Lung (tissue), 12 donors: Measurements from ENCODE around the gene PCSK5. TPM values are rescaled to one million over a fixed set of nuclear protein-coding genes. Genes with fewer than 3 reads are reported as not detected.

Experiments
- ATAC-seq: fragments of 200-7000 bp; cut with Tn5 transposase; one replicate; pipeline ENCODE4 v1.9.1; 2020; ENCODE audit warnings: moderate number of reproducible peaks; ENCODE audit not compliant: insufficient read depth, low FRiP score
- DNase-seq, 3 donors: peaks; one replicate each; pipeline ENCODE4 v3.0.0-alpha.2; 2013 to 2017
- H3K27ac ChIP-seq, 2 donors: one replicate each; pipeline ENCODE4 v1.5.1; 2013; ENCODE audit warnings: mild to moderate bottlenecking in 2 of 2, moderate library complexity in 2 of 2, control low read depth in 1 of 2, inconsistent platforms in 1 of 2, low read depth in 1 of 2, low read length in 1 of 2
- H3K27me3 ChIP-seq, 3 donors: one replicate each; pipeline ENCODE4 v1.5.1; 2013; ENCODE audit warnings: low read length in 2 of 3; ENCODE audit not compliant: control insufficient read depth in 3 of 3, insufficient read depth in 3 of 3
- H3K36me3 ChIP-seq, 4 donors: one replicate each; pipeline ENCODE4 v1.5.1; 2013; ENCODE audit warnings: low read length in 4 of 4, mild to moderate bottlenecking in 1 of 4, moderate library complexity in 1 of 4; ENCODE audit not compliant: control insufficient read depth in 4 of 4, insufficient read depth in 4 of 4
- H3K4me1 ChIP-seq, 5 donors: one replicate each; pipeline ENCODE4 v1.5.1; 2013; ENCODE audit warnings: low read length in 5 of 5, mild to moderate bottlenecking in 2 of 5, moderate library complexity in 1 of 5; ENCODE audit not compliant: control insufficient read depth in 5 of 5, insufficient read depth in 5 of 5
- H3K4me3 ChIP-seq: one replicate; pipeline ENCODE4 v1.5.1; 2013; ENCODE audit warnings: mild to moderate bottlenecking, control low read depth, moderate library complexity
- H3K9ac ChIP-seq, 2 donors: one replicate each; pipeline ENCODE4 v1.5.1; 2013; ENCODE audit warnings: low read length in 2 of 2, control low read depth in 1 of 2; ENCODE audit not compliant: insufficient read depth in 1 of 2
- H3K9me3 ChIP-seq, 4 donors: one replicate each; pipeline ENCODE4 v1.5.1; 2013; ENCODE audit warnings: low read length in 3 of 4, mild to moderate bottlenecking in 1 of 4, moderate library complexity in 1 of 4; ENCODE audit not compliant: control insufficient read depth in 4 of 4, insufficient read depth in 3 of 4
- CTCF ChIP-seq: IDR thresholded peaks from 2 replicates; pipeline ENCODE4 v1.5.1; 2012; ENCODE audit warnings: mild to moderate bottlenecking; ENCODE audit errors: control extremely low read depth, extremely low read depth
- WGBS, 2 donors: extraction: QIAGEN DNeasy Blood & Tissue Kit; methylation state at CpG; one replicate each; pipeline ENCODE4 v1.1.7; 2013; 5-methylcytosine and 5-hydroxymethylcytosine counted together
- polyA plus RNA-seq, 2 donors: library from polyadenylated mRNA; stranded (reverse); fragments of 200-250 nt; gene quantifications; one replicate each; pipeline ENCODE4 v1.2.1, GENCODE V29; 2013
- total RNA-seq, 2 donors: library from RNA; depleted of rRNA in 1 of 2; stranded (reverse); fragments of >200 nt in 1 of 2; gene quantifications; one replicate each; pipeline ENCODE4 v1.2.1, GENCODE V29; 2014 to 2021
- donor health status: control.
- donor health status: control.
- donor health status: Bipolar disorder and iron deficiency.
- donor health status: healthy.
- donor health status: DM: yes; HTN: yes; CAD: no.

Gene PCSK5
- total and polyA plus RNA-seq, 4 donors: 1.9 to 28.2 (median 13.6) TPM

- no peak overlapping the region for H3K27ac ChIP-seq
- H3K4me1 ChIP-seq: peaks cover 0 to 15% (median 14%) of the 10 kb centered on the region in 5 donors
- H3K27me3 ChIP-seq: no peaks in the 10 kb centered on the region
- DNase-seq: peak in 2 of 3 donors; percentile 46 to 72
- H3K4me3 ChIP-seq: no peak overlapping the region
- H3K9me3 ChIP-seq: peaks cover 0 to 5% (median 0%) of the 10 kb centered on the region in 4 donors
- no peak for ATAC-seq
- WGBS, 2 donors: 74 to 75% methylated on average over 11 of the region's 11 CpGs
- H3K36me3 ChIP-seq: peaks cover 0 to 7% (median 1%) of the 10 kb centered on the region in 4 donors
- no peak for TF ChIP-seq CTCF
- H3K9ac ChIP-seq: no peak overlapping the region
These were observed 268.9 kb downstream of the PCSK5 start for GRCh38 chr9:76159293-76159926.

- peaks cover 0 to 5% (median 0%) of the 10 kb centered on the region in 4 donors for H3K9me3 ChIP-seq
- WGBS, 2 donors: 57 to 68% methylated on average over 5 of the region's 5 CpGs
- peaks cover 0 to 7% (median 1%) of the 10 kb centered on the region in 4 donors for H3K36me3 ChIP-seq
- H3K27me3 ChIP-seq: no peaks in the 10 kb centered on the region
- TF ChIP-seq CTCF: no peak
- no peak overlapping the region for H3K4me3 ChIP-seq
- ATAC-seq (no peak), DNase-seq (no peak)
- H3K9ac ChIP-seq: no peak overlapping the region
- peaks cover 0 to 15% (median 14%) of the 10 kb centered on the region in 5 donors for H3K4me1 ChIP-seq
- H3K27ac ChIP-seq: no peak overlapping the region
These were observed 270.6 kb downstream of the PCSK5 start for GRCh38 chr9:76161106-76161505.

- H3K4me3 ChIP-seq: no peak overlapping the region
- peaks cover 0 to 5% (median 0%) of the 10 kb centered on the region in 4 donors for H3K9me3 ChIP-seq
- peaks cover 0 to 7% (median 1%) of the 10 kb centered on the region in 4 donors for H3K36me3 ChIP-seq
- no peak overlapping the region for H3K27ac ChIP-seq
- H3K27me3 ChIP-seq: no peaks in the 10 kb centered on the region
- ATAC-seq (no peak), DNase-seq (peak; percentile 76 to 92 (median 90))
- H3K4me1 ChIP-seq: peaks cover 0 to 15% (median 14%) of the 10 kb centered on the region in 5 donors
- 73 to 82% methylated on average over 13 of the region's 13 CpGs for WGBS, 2 donors
- H3K9ac ChIP-seq: peak overlapping the region in 1 of 2 donors; percentile 35
- TF ChIP-seq CTCF: no peak
These were observed 271.1 kb downstream of the PCSK5 start for GRCh38 chr9:76161541-76161940.
